KOPT-K1 (cell line): Measurements from ENCODE around the gene IFT57.
A peak's percentile ranks its signal among the peaks of the same experiment; 100 is the strongest.

Source experiments
- H3K27ac ChIP-seq: fragments of 200-600 bp; sonication (generic); 2 replicates; pipeline ENCODE4 v1.5.1; 2016; ENCODE audit warnings: antibody characterized with exemption, mild to moderate bottlenecking, low read depth, low read length; ENCODE audit not compliant: poor library complexity, severe bottlenecking
- H3K36me3 ChIP-seq: fragments of 200-600 bp; sonication (generic); 2 replicates; pipeline ENCODE4 v1.5.1; 2017; ENCODE audit warnings: antibody characterized with exemption, mild to moderate bottlenecking, low read length, moderate library complexity; ENCODE audit not compliant: insufficient read depth
- H3K9me3 ChIP-seq: fragments of 200-600 bp; sonication (generic); 2 replicates; pipeline ENCODE4 v1.5.1; 2017; ENCODE audit warnings: antibody characterized with exemption, low read length, mild to moderate bottlenecking; ENCODE audit not compliant: insufficient read depth, poor library complexity, severe bottlenecking

Gene IFT57

GRCh38 chr3:108228286-108228685 is 6.1 kb upstream of the IFT57 start:
- Histone ChIP-seq H3K36me3 (no peaks in the 10 kb centered on the region), H3K27ac (no peak overlapping the region), H3K9me3 (no peaks in the 10 kb centered on the region)

- Histone ChIP-seq H3K9me3 (no peaks in the 10 kb centered on the region), H3K36me3 (no peaks in the 10 kb centered on the region), H3K27ac (no peak overlapping the region)
These were observed 4.9 kb upstream of the IFT57 start for GRCh38 chr3:108227131-108227530.

- Histone ChIP-seq H3K27ac (no peak overlapping the region), H3K36me3 (no peaks in the 10 kb centered on the region), H3K9me3 (no peaks in the 10 kb centered on the region)
These were observed 3.0 kb upstream of the IFT57 start for GRCh38 chr3:108225221-108225620.

- no peaks in the 10 kb centered on the region for H3K9me3 ChIP-seq
- H3K36me3 ChIP-seq = no peaks in the 10 kb centered on the region
- H3K27ac ChIP-seq = peak overlapping the region; percentile 73
These were observed 1.7 kb upstream of the IFT57 start for GRCh38 chr3:108223928-108224327.

GRCh38 chr3:108222853-108223565 is 785 bp upstream of the IFT57 start:
- Histone ChIP-seq H3K9me3 (no peaks in the 10 kb centered on the region), H3K27ac (peak overlapping the region; percentile 73), H3K36me3 (no peaks in the 10 kb centered on the region)

GRCh38 chr3:108221393-108221792 is 831 bp downstream of the IFT57 start:
- H3K9me3 ChIP-seq = no peaks in the 10 kb centered on the region
- H3K36me3 ChIP-seq = no peaks in the 10 kb centered on the region
- H3K27ac ChIP-seq = no peak overlapping the region

GRCh38 chr3:108219336-108219735 is 2.9 kb downstream of the IFT57 start:
- H3K36me3 ChIP-seq = no peaks in the 10 kb centered on the region
- no peaks in the 10 kb centered on the region for H3K9me3 ChIP-seq
- H3K27ac ChIP-seq = no peak overlapping the region

GRCh38 chr3:108218811-108219210 is 3.4 kb downstream of the IFT57 start:
- H3K27ac ChIP-seq = no peak overlapping the region
- no peaks in the 10 kb centered on the region for H3K36me3 ChIP-seq
- H3K9me3 ChIP-seq = no peaks in the 10 kb centered on the region

GRCh38 chr3:108215871-108216270 is 6.4 kb downstream of the IFT57 start:
- Histone ChIP-seq H3K27ac (peak overlapping the region; percentile 4), H3K9me3 (no peaks in the 10 kb centered on the region)

GRCh38 chr3:108209579-108209978 is 12.6 kb downstream of the IFT57 start:
- Histone ChIP-seq H3K9me3 (no peaks in the 10 kb centered on the region), H3K27ac (no peak overlapping the region), H3K36me3 (no peaks in the 10 kb centered on the region; the same call in 1 of the 2 replicates)

More at GRCh38 chr3:108215871-108216270, 6.4 kb downstream of the IFT57 start:
- no peaks in the 10 kb centered on the region; the same call in 1 of the 2 replicates for H3K36me3 ChIP-seq

- Histone ChIP-seq H3K36me3 (no peaks in the 10 kb centered on the region; the same call in 1 of the 2 replicates), H3K9me3 (no peaks in the 10 kb centered on the region), H3K27ac (no peak overlapping the region)
These were observed 13.4 kb downstream of the IFT57 start for GRCh38 chr3:108208831-108209230.

- H3K27ac ChIP-seq = no peak overlapping the region
- no peaks in the 10 kb centered on the region for H3K36me3 ChIP-seq
- no peaks in the 10 kb centered on the region for H3K9me3 ChIP-seq
These were observed 19.4 kb downstream of the IFT57 start for GRCh38 chr3:108202834-108203233.

- Histone ChIP-seq H3K36me3 (no peaks in the 10 kb centered on the region), H3K27ac (no peak overlapping the region)
These were observed 20.1 kb downstream of the IFT57 start for GRCh38 chr3:108202080-108202479.

GRCh38 chr3:108201258-108201657 is 21.0 kb downstream of the IFT57 start:
- Histone ChIP-seq H3K9me3 (no peaks in the 10 kb centered on the region), H3K36me3 (no peaks in the 10 kb centered on the region), H3K27ac (no peak overlapping the region)

More at GRCh38 chr3:108202080-108202479, 20.1 kb downstream of the IFT57 start:
- no peaks in the 10 kb centered on the region for H3K9me3 ChIP-seq

GRCh38 chr3:108200578-108200977 is 21.6 kb downstream of the IFT57 start:
- Histone ChIP-seq H3K9me3 (no peaks in the 10 kb centered on the region), H3K36me3 (no peaks in the 10 kb centered on the region), H3K27ac (no peak overlapping the region)

GRCh38 chr3:108200024-108200423 is 22.2 kb downstream of the IFT57 start:
- no peaks in the 10 kb centered on the region for H3K36me3 ChIP-seq
- H3K27ac ChIP-seq = no peak overlapping the region
- H3K9me3 ChIP-seq = no peaks in the 10 kb centered on the region
